Measurements from ENCODE around the gene TSTD1.

TSTD1 gene

DNA sequence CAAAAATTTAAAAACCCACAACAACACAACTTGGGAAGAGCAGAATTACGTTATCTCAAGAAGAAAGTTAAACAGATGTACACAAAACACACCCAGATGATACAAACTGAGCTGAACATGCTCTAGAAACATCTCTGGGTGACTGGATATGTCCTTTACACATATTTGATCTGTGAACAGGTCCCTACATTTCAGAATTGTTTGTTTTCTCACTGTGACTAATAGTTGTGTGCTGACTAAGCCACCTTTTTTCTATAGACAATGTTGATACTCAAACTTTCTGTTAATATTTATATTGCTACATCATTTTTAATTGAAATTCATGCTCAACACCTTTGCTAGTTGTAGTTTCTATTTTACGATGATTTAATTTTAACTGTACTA, 16.8 kb downstream of the TSTD1 start:
- peak overlapping the region; percentile 70 for H3K4me3 ChIP-seq (ENCODE audit: low read length)
- peak overlapping the region; percentile 70; the same call in 1 of the 2 replicates for H3K9ac ChIP-seq (ENCODE audit: low read length)
- TF ChIP-seq CTCF (IDR thresholded peaks at IDR 0.05; ENCODE audit: low read length) = no peak
- no peak for TF ChIP-seq EZH2phosphoT487 (IDR thresholded peaks at IDR 0.05; ENCODE audit: low read length)
- no peak for TF ChIP-seq EZH2 (optimal IDR thresholded peaks at IDR 0.05; ENCODE audit: low read depth, low read length)
- H3K79me2 ChIP-seq (ENCODE audit: low read length) = peaks cover 35% of the 10 kb centered on the region
- H3K27me3 ChIP-seq (replicated peaks; ENCODE audit: insufficient read depth, low read length) = no peaks in the 10 kb centered on the region
- peak overlapping the region; percentile 64; the same call in 1 of the 2 replicates for H3K27ac ChIP-seq (ENCODE audit: low read length)
- no peaks in the 10 kb centered on the region for H3K9me2 ChIP-seq (replicated peaks; ENCODE audit: insufficient read depth, low read length)
- H2AFZ ChIP-seq (ENCODE audit: low read length) = peak overlapping the region; percentile 80
- peaks cover 16% of the 10 kb centered on the region for H3K4me1 ChIP-seq (ENCODE audit: low read length)
- H3F3A ChIP-seq (ENCODE audit: insufficient read depth, low read length) = peaks cover 10% of the 10 kb centered on the region
- H4K20me1 ChIP-seq (ENCODE audit: insufficient read depth, low read length) = no peaks in the 10 kb centered on the region
- H3K9me3 ChIP-seq (replicated peaks; ENCODE audit: insufficient read depth, low read length) = no peaks in the 10 kb centered on the region
- DNase-seq = no peak
- no peaks in the 10 kb centered on the region for H3K36me3 ChIP-seq (replicated peaks; ENCODE audit: insufficient read depth, low read length)
- H3K4me2 ChIP-seq (ENCODE audit: low read depth, low read length) = peak overlapping the region; percentile 69

DNA sequence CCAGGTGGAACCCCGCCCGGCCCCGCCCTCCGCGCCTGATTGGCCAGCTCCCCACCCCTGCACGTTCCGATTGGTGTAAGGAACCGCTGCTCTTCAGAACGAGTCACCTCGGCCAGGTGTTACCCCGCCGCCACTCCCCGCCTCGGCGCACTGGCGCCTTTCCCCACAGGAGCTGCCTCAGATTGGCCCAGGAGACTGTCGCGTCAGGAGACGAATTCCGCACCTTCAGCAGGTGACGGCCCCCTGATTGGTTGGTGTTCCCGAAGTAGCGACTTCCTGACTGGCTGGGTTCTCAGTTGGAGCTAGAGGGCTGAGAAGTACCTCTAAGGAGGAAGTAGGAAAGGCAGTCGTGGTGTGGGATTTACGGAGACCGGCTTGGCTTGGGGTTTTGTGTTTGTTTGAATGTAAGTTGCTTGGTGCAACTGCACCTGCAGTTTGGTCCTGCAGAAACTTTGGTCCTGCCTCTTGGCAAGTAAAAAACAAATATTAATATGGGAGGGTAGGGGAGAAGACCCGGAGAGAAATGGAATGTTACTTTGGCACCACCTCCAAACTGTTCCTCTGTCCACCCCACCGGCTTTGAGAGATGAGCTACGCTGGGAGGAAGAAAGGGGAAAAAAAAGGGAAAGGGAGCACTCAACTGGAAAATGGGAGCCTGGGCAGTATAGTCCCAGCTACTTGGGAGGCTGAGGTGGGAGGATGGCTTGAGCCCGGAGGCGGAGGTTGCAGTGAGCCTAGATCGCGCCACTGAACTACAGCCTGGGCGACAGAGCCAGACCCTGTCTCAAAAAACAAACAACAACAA, 17.4 kb downstream of the TSTD1 start:
- H3K9me3 ChIP-seq (replicated peaks; ENCODE audit: insufficient read depth, low read length) = no peaks in the 10 kb centered on the region
- H3K27me3 ChIP-seq (replicated peaks; ENCODE audit: insufficient read depth, low read length) = no peaks in the 10 kb centered on the region
- peak overlapping the region; percentile 81 for H3K4me3 ChIP-seq (ENCODE audit: low read length)
- no peak for TF ChIP-seq EZH2 (optimal IDR thresholded peaks at IDR 0.05; ENCODE audit: low read depth, low read length)
- TF ChIP-seq CTCF (IDR thresholded peaks at IDR 0.05; ENCODE audit: low read length) = no peak
- no peak for TF ChIP-seq EZH2phosphoT487 (IDR thresholded peaks at IDR 0.05; ENCODE audit: low read length)
- H4K20me1 ChIP-seq (ENCODE audit: insufficient read depth, low read length) = no peaks in the 10 kb centered on the region
- H3K4me2 ChIP-seq (ENCODE audit: low read depth, low read length) = peak overlapping the region; percentile 69
- H3K9me2 ChIP-seq (replicated peaks; ENCODE audit: insufficient read depth, low read length) = no peaks in the 10 kb centered on the region
- H3F3A ChIP-seq (ENCODE audit: insufficient read depth, low read length) = peaks cover 10% of the 10 kb centered on the region
- peaks cover 16% of the 10 kb centered on the region for H3K4me1 ChIP-seq (ENCODE audit: low read length)
- peaks cover 39% of the 10 kb centered on the region for H3K79me2 ChIP-seq (ENCODE audit: low read length)
- H3K36me3 ChIP-seq (replicated peaks; ENCODE audit: insufficient read depth, low read length) = no peaks in the 10 kb centered on the region
- peak overlapping the region; percentile 80 for H2AFZ ChIP-seq (ENCODE audit: low read length)
- H3K27ac ChIP-seq (ENCODE audit: low read length) = peak overlapping the region; percentile 81
- H3K9ac ChIP-seq (ENCODE audit: low read length) = peak overlapping the region; percentile 83
- peak; percentile 100 for DNase-seq

- Histone ChIP-seq H3K79me2 (ENCODE audit: low read length) (peaks cover 44% of the 10 kb centered on the region), H3K4me1 (ENCODE audit: low read length) (peaks cover 16% of the 10 kb centered on the region), H2AFZ (ENCODE audit: low read length) (peak within 1 kb of the TSS; percentile 80), H3K9me2 (replicated peaks; ENCODE audit: insufficient read depth, low read length) (no peaks in the 10 kb centered on the region), H3K4me2 (ENCODE audit: low read depth, low read length) (peak within 1 kb of the TSS; percentile 78), H3F3A (ENCODE audit: insufficient read depth, low read length) (peaks cover 10% of the 10 kb centered on the region), H3K9me3 (replicated peaks; ENCODE audit: insufficient read depth, low read length) (no peaks in the 10 kb centered on the region), H3K9ac (ENCODE audit: low read length) (peak within 1 kb of the TSS; percentile 83), H3K4me3 (ENCODE audit: low read length) (peak within 1 kb of the TSS; percentile 81), H3K36me3 (replicated peaks; ENCODE audit: insufficient read depth, low read length) (no peaks in the 10 kb centered on the region), H3K27me3 (replicated peaks; ENCODE audit: insufficient read depth, low read length) (no peaks in the 10 kb centered on the region), H3K27ac (ENCODE audit: low read length) (peak within 1 kb of the TSS; percentile 81), H4K20me1 (ENCODE audit: insufficient read depth, low read length) (no peaks in the 10 kb centered on the region)
- peak; percentile 41 for TF ChIP-seq CTCF (IDR thresholded peaks at IDR 0.05; ENCODE audit: low read length)
- no peak for TF ChIP-seq EZH2 (optimal IDR thresholded peaks at IDR 0.05; ENCODE audit: low read depth, low read length)
- no peak for TF ChIP-seq EZH2phosphoT487 (IDR thresholded peaks at IDR 0.05; ENCODE audit: low read length)
- DNase-seq = peak; percentile 71
Measured at GRCh38 chr1:161020509-161021164, 18.1 kb downstream of the TSTD1 start, which contains the start of gene F11R. Gene F11R (minus strand): TSS chr1:161021152. CDS start chr1:161021073, 79 bp downstream.

Measured in MM.1S (cell line).